Mammary epithelial cell (primary cell): ENCODE results near the gene RORB.

ENCODE experiments used
- CTCF ChIP-seq, 2 donors: IDR thresholded peaks in 1 of 2; conservative IDR thresholded peaks in 1 of 2; 2 replicates each; pipeline ENCODE4 v1.5.1; 2011 to 2012; ENCODE audit warnings: inconsistent platforms in 2 of 2, low read length in 2 of 2, mild to moderate bottlenecking in 2 of 2, control low read depth in 1 of 2, low read depth in 1 of 2; ENCODE audit not compliant: insufficient read depth in 1 of 2; ENCODE audit errors: extremely low read depth in 1 of 2
- EZH2 ChIP-seq: IDR thresholded peaks from 2 replicates; pipeline ENCODE4 v1.6.1; 2012; ENCODE audit warnings: low read length, inconsistent platforms, borderline replicate concordance

- TF ChIP-seq CTCF (conservative IDR thresholded peaks at IDR 0.05 in 1 of 2, IDR thresholded peaks at IDR 0.05 in 1 of 2; ENCODE audit: extremely low read depth in 1 of 2, insufficient read depth in 1 of 2, low read depth in 1 of 2, low read length in 2 of 2) (no peak), EZH2 (no peak)
These were observed 27.2 kb downstream of the RORB start for GRCh38 chr9:74524289-74524688.
